Activated gamma-delta T cell treated with Interleukin-2 at 50 U/mL for 16 hours (primary cell): ENCODE data around the gene LAT.
A peak's percentile ranks its signal among the peaks of the same experiment; 100 is the strongest.
"Not testable (repeated sequence)": the region's sequence is repeated elsewhere in the genome, so short reads cannot be mapped to it uniquely, and the experiment has no call there.

Experiments used
- DNase-seq: peaks from one replicate; pipeline ENCODE4 v3.0.0-alpha.2; 2020

The LAT gene

GRCh38 chr16:28980330-28980729, 4.5 kb upstream of the LAT start:
- not testable (repeated sequence) for DNase-seq

GRCh38 chr16:28980929-28981328, 3.9 kb upstream of the LAT start:
- no peak for DNase-seq

- no peak for DNase-seq
Measured at GRCh38 chr16:28981517-28981916, 3.3 kb upstream of the LAT start.

- DNase-seq, result no peak
Measured at GRCh38 chr16:28982418-28982817, 2.4 kb upstream of the LAT start.

- no peak for DNase-seq
Measured at GRCh38 chr16:28982949-28983348, 1.9 kb upstream of the LAT start.

GRCh38 chr16:28983644-28984043, 1.2 kb upstream of the LAT start:
- no peak for DNase-seq

- DNase-seq, result no peak
Measured at GRCh38 chr16:28984091-28984490, 761 bp upstream of the LAT start.

GRCh38 chr16:28985211-28986041, 574 bp downstream of the LAT start:
- peak; percentile 25 for DNase-seq

GRCh38 chr16:28986046-28986445, 1.2 kb downstream of the LAT start:
- no peak for DNase-seq

GRCh38 chr16:28986492-28986891, 1.6 kb downstream of the LAT start:
- no peak for DNase-seq

- no peak for DNase-seq
Measured at GRCh38 chr16:28987170-28987853, 2.5 kb downstream of the LAT start.

GRCh38 chr16:28989363-28989762, 4.5 kb downstream of the LAT start:
- DNase-seq, result no peak

GRCh38 chr16:28990375-28991040, 5.7 kb downstream of the LAT start:
- peak; percentile 59 for DNase-seq

GRCh38 chr16:28991687-28992086, 6.8 kb downstream of the LAT start:
- no peak for DNase-seq

- no peak for DNase-seq
Measured at GRCh38 chr16:28992496-28992895, 7.6 kb downstream of the LAT start.

GRCh38 chr16:28998837-28999236, 14.0 kb downstream of the LAT start:
- DNase-seq, result no peak

GRCh38 chr16:28999577-28999976, 14.7 kb downstream of the LAT start:
- DNase-seq, result no peak

GRCh38 chr16:29000019-29000418, 15.2 kb downstream of the LAT start:
- no peak for DNase-seq

- not testable (repeated sequence) for DNase-seq
Measured at GRCh38 chr16:29004496-29005139, 19.8 kb downstream of the LAT start.

GRCh38 chr16:29007730-29008593, 23.1 kb downstream of the LAT start:
- DNase-seq, result peak; percentile 71

- DNase-seq, result no peak
Measured at GRCh38 chr16:29009050-29009837, 24.4 kb downstream of the LAT start.

- no peak for DNase-seq
Measured at GRCh38 chr16:29009838-29010166, 24.9 kb downstream of the LAT start.
